Activated CD8-positive, alpha-beta T cell treated with anti-CD3 and anti-CD28 coated beads for 36 hours (primary cell): Measurements from ENCODE around the gene NPIPB8. TPM values are rescaled to one million over a fixed set of nuclear protein-coding genes. Genes with fewer than 3 reads are reported as not detected.
"Not testable (repeated sequence)": the region's sequence is repeated elsewhere in the genome, so short reads cannot be mapped to it uniquely, and the experiment has no call there.

Source experiments
- ATAC-seq: fragments of 200-7000 bp; cut with Tn5 transposase; one replicate; pipeline ENCODE4 v1.10.0; 2021; ENCODE audit warnings: mild to moderate bottlenecking, moderate library complexity
- CTCF ChIA-PET: fragments of 350-600 bp; sonication (Branson Sonifier 250); formaldehyde crosslinking; loops from one replicate; lab custom pipeline; 2021; ENCODE audit warnings: antibody characterized with exemption; lab: Charles Lee
- POLR2A ChIA-PET: fragments of 350-600 bp; sonication (Branson Sonifier 250); formaldehyde crosslinking; loops from one replicate; lab custom pipeline; 2021; ENCODE audit warnings: antibody characterized with exemption; lab: Charles Lee
- DNase-seq: peaks from one replicate; pipeline ENCODE4 v3.0.0-alpha.2; 2020
- H3K27ac Mint-ChIP-seq: one replicate; pipeline ENCODE4 v1.8.0; 2021; ENCODE audit warnings: mild to moderate bottlenecking, mixed read lengths
- H3K27me3 Mint-ChIP-seq: one replicate; pipeline ENCODE4 v1.8.0; 2021; ENCODE audit warnings: mixed read lengths
- H3K36me3 Mint-ChIP-seq: one replicate; pipeline ENCODE4 v1.8.0; 2021; ENCODE audit warnings: low read depth, mixed read lengths
- H3K4me1 Mint-ChIP-seq: one replicate; pipeline ENCODE4 v1.8.0; 2021; ENCODE audit warnings: low read depth, mixed read lengths
- H3K4me3 Mint-ChIP-seq: one replicate; pipeline ENCODE4 v1.8.0; 2021; ENCODE audit warnings: mild to moderate bottlenecking, moderate library complexity, mixed read lengths
- H3K9me3 Mint-ChIP-seq: one replicate; pipeline ENCODE4 v1.8.0; 2021; ENCODE audit warnings: mixed read lengths
- CTCF ChIP-seq: fragments of 200-600 bp; IDR thresholded peaks from one replicate; pipeline ENCODE4 v1.8.0; 2022; ENCODE audit warnings: antibody characterized with exemption, mild to moderate bottlenecking
- intact Hi-C: fragments of 100-400 bp; cut with micrococcal nuclease; formaldehyde crosslinking; loops from one replicate; pipeline ENCODE4 v1.10.0; 2022
- total RNA-seq, 2 experiments: library from RNA; stranded (reverse); gene quantifications; one replicate each; pipeline ENCODE4 v1.2.3, GENCODE V29; 2021

NPIPB8 gene
- total RNA-seq, 2 experiments from 2014 or later: not detected

- Mint-ChIP-seq H3K27me3 (no peaks in the 10 kb centered on the region), H3K9me3 (no peaks in the 10 kb centered on the region), H3K4me3 (no peak overlapping the region), H3K4me1 (peaks cover 3% of the 10 kb centered on the region), H3K27ac (no peak overlapping the region), H3K36me3 (peaks cover 5% of the 10 kb centered on the region)
- intact Hi-C loops: no loop called here
- ChIA-PET POLR2A (interaction anchor here (1.1 kb wide), 1 partner anchor 26 kb away, joined by 3 read pairs; no protein-coding TSS in a partner anchor), CTCF (no interaction called here)
- DNase-seq (no peak), ATAC-seq (no peak)
- no peak for TF ChIP-seq CTCF
Observed at GRCh38 chr16:28592511-28592910, 45.4 kb upstream of the NPIPB8 start.

GRCh38 chr16:28592979-28593553, 44.8 kb upstream of the NPIPB8 start:
- CTCF ChIA-PET: no interaction called here

GRCh38 chr16:28595451-28595850, 42.4 kb upstream of the NPIPB8 start:
- H3K9me3 Mint-ChIP-seq, H3K27me3 Mint-ChIP-seq, ATAC-seq, intact Hi-C loops, DNase-seq, H3K27ac Mint-ChIP-seq, H3K4me3 Mint-ChIP-seq, CTCF ChIA-PET, POLR2A ChIA-PET, H3K4me1 Mint-ChIP-seq, H3K36me3 Mint-ChIP-seq: not testable (repeated sequence)

More at GRCh38 chr16:28592979-28593553, 44.8 kb upstream of the NPIPB8 start:
- Mint-ChIP-seq H3K27ac (no peak overlapping the region), H3K4me3 (no peak overlapping the region), H3K27me3 (no peaks in the 10 kb centered on the region), H3K36me3 (peaks cover 5% of the 10 kb centered on the region), H3K4me1 (peaks cover 3% of the 10 kb centered on the region), H3K9me3 (no peaks in the 10 kb centered on the region)
- POLR2A ChIA-PET: interaction anchor here (0.5 to 1.1 kb wide), 3 partner anchors 12 to 1278 kb away, joined by 3 read pairs; no protein-coding TSS in a partner anchor
- ATAC-seq (no peak), DNase-seq (no peak)
- TF ChIP-seq CTCF: no peak
- intact Hi-C loops: no loop called here

GRCh38 chr16:28596115-28596630, 41.7 kb upstream of the NPIPB8 start:
- no peak for TF ChIP-seq CTCF
- Mint-ChIP-seq H3K36me3 (no peaks in the 10 kb centered on the region), H3K27me3 (no peaks in the 10 kb centered on the region), H3K9me3 (no peaks in the 10 kb centered on the region), H3K27ac (no peak overlapping the region), H3K4me3 (no peak overlapping the region), H3K4me1 (peaks cover 3% of the 10 kb centered on the region)
- ChIA-PET CTCF (no interaction called here), POLR2A (no interaction called here)
- intact Hi-C loops: no loop called here
- DNase-seq (no peak), ATAC-seq (no peak)

- H3K36me3 Mint-ChIP-seq: no peaks in the 10 kb centered on the region
- H3K27ac Mint-ChIP-seq: no peak within 1 kb of the TSS
- ChIA-PET POLR2A (no interaction called here), CTCF (no interaction called here)
- no peak within 1 kb of the TSS for H3K4me3 Mint-ChIP-seq
- H3K27me3 Mint-ChIP-seq: no peaks in the 10 kb centered on the region
- no peaks in the 10 kb centered on the region for H3K9me3 Mint-ChIP-seq
- no peak for ATAC-seq
- intact Hi-C loops: no loop called here
- DNase-seq: no peak
- H3K4me1 Mint-ChIP-seq: peaks cover 3% of the 10 kb centered on the region
- no peak for TF ChIP-seq CTCF
Observed at GRCh38 chr16:28596840-28597691, 40.8 kb upstream of the NPIPB8 start, which contains the start of gene SULT1A2. SULT1A2 (minus strand) TSS chr16:28597050; CDS start chr16:28595930, 1,120 bp downstream.
